Measurements from ENCODE around the gene SCD. TPM values are rescaled to one million over a fixed set of nuclear protein-coding genes. Genes with fewer than 3 reads are reported as not detected.
A peak's percentile ranks its signal among the peaks of the same experiment; 100 is the strongest.

SCD gene
- total RNA-seq, 1 experiment from 2014 or later = 215 TPM

- no peaks in the 10 kb centered on the region for H3K27me3 ChIP-seq (ENCODE audit: control insufficient read depth, insufficient read depth, low read length)
- H3K36me3 ChIP-seq (replicated peaks; ENCODE audit: control insufficient read depth, insufficient read depth, low read length) = peaks cover 44% of the 10 kb centered on the region
- H3K4me3 ChIP-seq (ENCODE audit: insufficient read depth, low read depth, low read length) = peak overlapping the region; percentile 95
- DNase-seq = no peak
Observed at GRCh38 chr10:100347568-100348195, 649 bp downstream of the SCD start.

GRCh38 chr10:100348389-100348927, 1.4 kb downstream of the SCD start:
- no peak for DNase-seq
- no peaks in the 10 kb centered on the region for H3K27me3 ChIP-seq (ENCODE audit: control insufficient read depth, insufficient read depth, low read length)
- H3K4me3 ChIP-seq (ENCODE audit: insufficient read depth, low read depth, low read length) = peak overlapping the region; percentile 95
- H3K36me3 ChIP-seq (replicated peaks; ENCODE audit: control insufficient read depth, insufficient read depth, low read length) = peaks cover 49% of the 10 kb centered on the region

GRCh38 chr10:100349087-100349486, 2.1 kb downstream of the SCD start:
- no peak for DNase-seq
- H3K27me3 ChIP-seq (ENCODE audit: control insufficient read depth, insufficient read depth, low read length) = no peaks in the 10 kb centered on the region
- peaks cover 55% of the 10 kb centered on the region for H3K36me3 ChIP-seq (replicated peaks; ENCODE audit: control insufficient read depth, insufficient read depth, low read length)
- peak overlapping the region; percentile 95; the same call in 1 of the 2 replicates for H3K4me3 ChIP-seq (ENCODE audit: insufficient read depth, low read depth, low read length)

GRCh38 chr10:100349672-100350071, 2.6 kb downstream of the SCD start:
- DNase-seq = no peak
- peaks cover 61% of the 10 kb centered on the region for H3K36me3 ChIP-seq (replicated peaks; ENCODE audit: control insufficient read depth, insufficient read depth, low read length)
- no peak overlapping the region; the same call in 1 of the 2 replicates for H3K4me3 ChIP-seq (ENCODE audit: insufficient read depth, low read depth, low read length)
- H3K27me3 ChIP-seq (ENCODE audit: control insufficient read depth, insufficient read depth, low read length) = no peaks in the 10 kb centered on the region

GRCh38 chr10:100350914-100351485, 4.0 kb downstream of the SCD start:
- no peaks in the 10 kb centered on the region for H3K27me3 ChIP-seq (ENCODE audit: control insufficient read depth, insufficient read depth, low read length)
- H3K4me3 ChIP-seq (ENCODE audit: insufficient read depth, low read depth, low read length) = no peak overlapping the region
- peaks cover 74% of the 10 kb centered on the region for H3K36me3 ChIP-seq (replicated peaks; ENCODE audit: control insufficient read depth, insufficient read depth, low read length)
- DNase-seq = no peak

GRCh38 chr10:100353770-100354485, 6.9 kb downstream of the SCD start:
- Histone ChIP-seq H3K4me3 (ENCODE audit: insufficient read depth, low read depth, low read length) (no peak overlapping the region), H3K27me3 (ENCODE audit: control insufficient read depth, insufficient read depth, low read length) (no peaks in the 10 kb centered on the region), H3K36me3 (replicated peaks; ENCODE audit: control insufficient read depth, insufficient read depth, low read length) (peaks cover 79% of the 10 kb centered on the region)
- no peak for DNase-seq

- Histone ChIP-seq H3K27me3 (ENCODE audit: control insufficient read depth, insufficient read depth, low read length) (no peaks in the 10 kb centered on the region), H3K36me3 (replicated peaks; ENCODE audit: control insufficient read depth, insufficient read depth, low read length) (peaks cover 77% of the 10 kb centered on the region), H3K4me3 (ENCODE audit: insufficient read depth, low read depth, low read length) (no peak overlapping the region)
- no peak for DNase-seq
Observed at GRCh38 chr10:100355086-100355485, 8.1 kb downstream of the SCD start.

GRCh38 chr10:100356067-100357017, 9.3 kb downstream of the SCD start:
- no peak for DNase-seq
- H3K27me3 ChIP-seq (ENCODE audit: control insufficient read depth, insufficient read depth, low read length) = no peaks in the 10 kb centered on the region
- H3K4me3 ChIP-seq (ENCODE audit: insufficient read depth, low read depth, low read length) = no peak overlapping the region
- peaks cover 79% of the 10 kb centered on the region for H3K36me3 ChIP-seq (replicated peaks; ENCODE audit: control insufficient read depth, insufficient read depth, low read length)

- H3K4me3 ChIP-seq (ENCODE audit: insufficient read depth, low read depth, low read length) = no peak overlapping the region
- no peak for DNase-seq
- no peaks in the 10 kb centered on the region for H3K27me3 ChIP-seq (ENCODE audit: control insufficient read depth, insufficient read depth, low read length)
- peaks cover 72% of the 10 kb centered on the region for H3K36me3 ChIP-seq (replicated peaks; ENCODE audit: control insufficient read depth, insufficient read depth, low read length)
Observed at GRCh38 chr10:100357059-100357858, 10.2 kb downstream of the SCD start.

- no peak for DNase-seq
- H3K27me3 ChIP-seq (ENCODE audit: control insufficient read depth, insufficient read depth, low read length) = no peaks in the 10 kb centered on the region
- peaks cover 64% of the 10 kb centered on the region for H3K36me3 ChIP-seq (replicated peaks; ENCODE audit: control insufficient read depth, insufficient read depth, low read length)
- H3K4me3 ChIP-seq (ENCODE audit: insufficient read depth, low read depth, low read length) = no peak overlapping the region
Observed at GRCh38 chr10:100359030-100359432, 12.0 kb downstream of the SCD start.

GRCh38 chr10:100359529-100360150, 12.6 kb downstream of the SCD start:
- Histone ChIP-seq H3K4me3 (ENCODE audit: insufficient read depth, low read depth, low read length) (no peak overlapping the region), H3K27me3 (ENCODE audit: control insufficient read depth, insufficient read depth, low read length) (no peaks in the 10 kb centered on the region), H3K36me3 (replicated peaks; ENCODE audit: control insufficient read depth, insufficient read depth, low read length) (peaks cover 58% of the 10 kb centered on the region)
- DNase-seq = no peak

- Histone ChIP-seq H3K4me3 (ENCODE audit: insufficient read depth, low read depth, low read length) (no peak overlapping the region), H3K36me3 (replicated peaks; ENCODE audit: control insufficient read depth, insufficient read depth, low read length) (peaks cover 52% of the 10 kb centered on the region), H3K27me3 (ENCODE audit: control insufficient read depth, insufficient read depth, low read length) (no peaks in the 10 kb centered on the region)
- no peak for DNase-seq
Observed at GRCh38 chr10:100360234-100360633, 13.2 kb downstream of the SCD start.
